Right renal pelvis (tissue), 4 donors: ENCODE measurements around the gene ST8SIA6. TPM values are rescaled to one million over a fixed set of nuclear protein-coding genes. Genes with fewer than 3 reads are reported as not detected.

Experiments
- DNase-seq, 4 donors: peaks; one replicate each; pipeline ENCODE4 v3.0.0-alpha.2; 2013; ENCODE audit warnings: low read depth in 4 of 4, low spot score in 3 of 4, missing footprints in 1 of 4
- polyA plus RNA-seq, 4 donors: library from polyadenylated mRNA; unstranded; fragments of 120-200 nt; gene quantifications; one replicate each; pipeline ENCODE4 v1.2.1, GENCODE V29; 2013; ENCODE audit not compliant: insufficient read length in 4 of 4

The ST8SIA6 gene
- polyA plus RNA-seq, 4 donors = 1.2 to 1.8 (median 1.4) TPM

- no peak for DNase-seq
Observed at GRCh38 chr10:17278607-17279240, 175.7 kb downstream of the ST8SIA6 start.

- no peak for DNase-seq
Observed at GRCh38 chr10:17276756-17277424, 177.5 kb downstream of the ST8SIA6 start.

GRCh38 chr10:17273403-17273802 is 181.0 kb downstream of the ST8SIA6 start:
- no peak for DNase-seq

GRCh38 chr10:17272648-17273047 is 181.7 kb downstream of the ST8SIA6 start:
- DNase-seq = no peak

Other genes with a start within 250 kb of the ST8SIA6 start
- 1,000 to 10,000 TPM; 1,220 to 1,445 (median 1,244) TPM for gene VIM, start 226.4 kb downstream of the ST8SIA6 start, polyA plus RNA-seq
- gene HACD1, start 162.8 kb upstream of the ST8SIA6 start, polyA plus RNA-seq = 10 to 100 TPM; 13.5 to 16.8 (median 14.7) TPM
- 10 to 100 TPM; 28.2 to 36.7 (median 34.4) TPM for gene STAM, start 189.6 kb upstream of the ST8SIA6 start, polyA plus RNA-seq